HepG2 (cell line): ENCODE results near the gene CLN6. TPM values are rescaled to one million over a fixed set of nuclear protein-coding genes. Genes with fewer than 3 reads are reported as not detected.
A peak's percentile ranks its signal among the peaks of the same experiment; 100 is the strongest.
"Not testable (repeated sequence)": the region's sequence is repeated elsewhere in the genome, so short reads cannot be mapped to it uniquely, and the experiment has no call there.

Source experiments
- ATAC-seq: fragments of 200-7000 bp; cut with Tn5 transposase; 3 replicates; pipeline ENCODE4 v1.9.1; 2020; ENCODE audit warnings: mild to moderate bottlenecking, moderate library complexity
- BruUV-seq: library from RNA; stranded (reverse); fragments of 400-500 nt; replicated peaks from 2 replicates; lab custom pipeline; 2021; lab: Mats Ljungman, UMichigan
- CTCF ChIA-PET: fragments of 300-600 bp; formaldehyde crosslinking; extraction: SDS; loops from one replicate; lab custom pipeline; 2021; ENCODE audit warnings: low total read pairs, inconsistent platforms, low intra/inter-chr PET ratio; lab: Yijun Ruan, JAX
- POLR2A ChIA-PET: fragments of 350-600 bp; sonication (Branson Sonifier 250); formaldehyde crosslinking; loops from one replicate; lab custom pipeline; 2020; ENCODE audit warnings: antibody characterized with exemption, inconsistent platforms; lab: Yijun Ruan, JAX
- DNase-seq: peaks from one replicate; pipeline ENCODE4 v3.0.0-alpha.2; 2015; ENCODE audit warnings: low spot score
- FAIRE-seq: peaks from 3 replicates; lab custom pipeline; 2011; peaks lifted over from hg19 to GRCh38; lab: Jason Lieb, UNC
- H2AFZ ChIP-seq: one replicate; pipeline ENCODE4 v1.6.1; 2011; ENCODE audit warnings: low read length, inconsistent platforms
- H3K27ac ChIP-seq: fragments of 300-600 bp; 3 replicates; pipeline ENCODE4 v1.8.0; 2011; ENCODE audit warnings: mixed run types, mild to moderate bottlenecking, mixed read lengths, low read length, inconsistent platforms; ENCODE audit not compliant: insufficient read depth; ENCODE audit errors: extremely low read length
- H3K27me3 ChIP-seq, 2 experiments: fragments of 200-600 bp in 1 of 2; 2 replicates in 1 of 2; 3 replicates in 1 of 2; pipeline versions ENCODE4 v1.6.0 to v1.8.0; 2011; ENCODE audit warnings: low read length in 2 of 2, mild to moderate bottlenecking in 2 of 2, moderate library complexity in 2 of 2, inconsistent platforms in 1 of 2; ENCODE audit not compliant: insufficient read depth in 2 of 2, control insufficient read depth in 1 of 2
- H3K36me3 ChIP-seq, 2 experiments: fragments of 200-600 bp in 1 of 2; replicated peaks in 1 of 2; 2 replicates in 1 of 2; 3 replicates in 1 of 2; pipeline versions ENCODE4 v1.5.1 to v1.8.0; 2011; ENCODE audit warnings: low read length in 2 of 2, inconsistent platforms in 1 of 2; ENCODE audit not compliant: insufficient read depth in 2 of 2, control insufficient read depth in 1 of 2
- H3K4me1 ChIP-seq: 2 replicates; pipeline ENCODE4 v1.5.1; 2012; ENCODE audit warnings: low read length, inconsistent platforms; ENCODE audit not compliant: insufficient read depth
- H3K4me2 ChIP-seq: 2 replicates; pipeline ENCODE4 v1.6.0; 2011; ENCODE audit warnings: low read depth, low read length, inconsistent platforms
- H3K4me3 ChIP-seq, 3 experiments: fragments of 200-600 bp in 1 of 3; sonication (generic), shearing (Covaris generic) in 1 of 3; replicated peaks in 1 of 3; 2 replicates each; pipeline ENCODE4 v1.5.1; 2011 to 2016; ENCODE audit warnings: low read length in 3 of 3, inconsistent platforms in 2 of 3, low read depth in 2 of 3, mild to moderate bottlenecking in 2 of 3, control low read depth in 1 of 3, mixed read lengths in 1 of 3; ENCODE audit not compliant: insufficient read depth in 1 of 3
- H3K79me2 ChIP-seq: one replicate; pipeline ENCODE4 v1.6.1; 2011; ENCODE audit warnings: low read length, inconsistent platforms; ENCODE audit not compliant: insufficient read depth
- H3K9ac ChIP-seq: 2 replicates; pipeline ENCODE4 v1.6.0; 2011; ENCODE audit warnings: mild to moderate bottlenecking, low read depth, low read length, inconsistent platforms; ENCODE audit not compliant: insufficient read depth
- H3K9me3 ChIP-seq: 2 replicates; pipeline ENCODE4 v1.5.1; 2012; ENCODE audit warnings: mild to moderate bottlenecking, low read length
- H4K20me1 ChIP-seq: 2 replicates; pipeline ENCODE4 v1.6.0; 2011; ENCODE audit warnings: inconsistent platforms, mild to moderate bottlenecking, low read length, moderate library complexity; ENCODE audit not compliant: insufficient read depth
- ZNF121 ChIP-seq: sonication (generic); formaldehyde crosslinking; IDR thresholded peaks from 2 replicates; pipeline ENCODE4 v1.5.0; 2020; ENCODE audit warnings: mild to moderate bottlenecking, missing genetic modification reagents
- WGBS: methylation state at CpG from one replicate; pipeline ENCODE4 v1.1.6; 2017; ENCODE audit warnings: low lambda C conversion rate; 5-methylcytosine and 5-hydroxymethylcytosine counted together
- in situ Hi-C: cut with HindIII; loops from 2 replicates; pipeline ENCODE4 v1.10.0; 2017; ENCODE audit warnings: low pct_unique_long_range_greater_than_20kb; ENCODE audit not compliant: extremely low pct_ligation_motif_present
- intact Hi-C: fragments of 100-400 bp; cut with micrococcal nuclease; formaldehyde crosslinking; loops from one replicate; pipeline ENCODE4 v1.10.0; 2022; ENCODE audit not compliant: unreplicated experiment
- polyA plus RNA-seq, 8 experiments: library from polyadenylated mRNA; depleted of rRNA in 3 of 8; stranded (reverse) in 7 of 8; unstranded in 1 of 8; fragments of >200 nt; fragmentation: Illumina TruSeq in 4 of 8; extraction: Trizol in 4 of 8; gene quantifications; 2 replicates each; pipeline versions ENCODE4 v1.2.1 to v1.2.3, GENCODE V29; 2011 to 2016; ENCODE audit warnings: low read depth in 4 of 8, missing spikeins in 1 of 8, mixed read lengths in 1 of 8; ENCODE audit not compliant: insufficient read depth in 1 of 8
- total RNA-seq, 5 experiments: library from RNA; depleted of rRNA; stranded (reverse); fragments of >200 nt; fragmentation: Illumina TruSeq; extraction: Trizol; gene quantifications; 2 replicates each; pipeline ENCODE4 v1.2.3, GENCODE V29; 2016; ENCODE audit warnings: low read depth in 1 of 5
- TF ChIP-seq, protein P1 (sequence below): sonication (generic); formaldehyde crosslinking; IDR thresholded peaks from 2 replicates; pipeline ENCODE4 v1.5.1; 2020; ENCODE audit warnings: missing genetic modification reagents, mild to moderate bottlenecking, borderline replicate concordance
- TF ChIP-seq, protein P2 (sequence below): sonication (generic); formaldehyde crosslinking; conservative IDR thresholded peaks from 2 replicates; pipeline ENCODE4 v1.8.0; 2022; ENCODE audit warnings: mild to moderate bottlenecking, moderate library complexity, missing genetic modification reagents

CLN6 gene
- total and polyA plus RNA-seq, 2 of the 13 experiments (the other 11 are each of a cell fraction or from before 2014, with no cell fraction given) = 24.9 to 27.1 TPM

DNA sequence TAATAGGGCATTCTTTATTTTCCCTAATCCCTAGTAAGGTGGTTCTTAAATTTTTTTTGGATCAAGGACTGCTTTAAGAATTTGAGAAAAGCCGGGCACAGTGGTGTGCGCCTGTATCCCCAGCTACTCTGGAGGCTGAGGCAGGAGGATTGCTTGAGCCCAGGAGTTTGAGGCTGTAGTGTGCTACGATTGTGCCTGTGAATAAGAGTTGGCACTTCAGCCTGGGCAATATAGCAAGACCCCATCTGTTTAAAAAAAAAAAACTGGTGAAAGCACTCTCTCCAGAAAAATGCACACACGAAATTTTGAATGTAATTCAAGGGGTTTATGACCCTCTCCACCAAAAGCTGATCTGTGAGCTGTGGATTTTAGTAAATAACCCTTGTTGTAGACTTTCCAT lies 56.4 kb downstream of the CLN6 start:
- Histone ChIP-seq H3K27ac (no peak overlapping the region), H4K20me1 (no peaks in the 10 kb centered on the region), H3K79me2 (no peaks in the 10 kb centered on the region), H3K27me3 (no peaks in the 10 kb centered on the region; a peak in 1 of 5 replicates), H3K4me3 (no peak overlapping the region), H2AFZ (no peak overlapping the region), H3K9me3 (no peaks in the 10 kb centered on the region), H3K36me3 (peaks cover 9 to 49% of the 10 kb centered on the region in 2 experiments), H3K4me2 (no peak overlapping the region), H3K9ac (no peak overlapping the region), H3K4me1 (no peaks in the 10 kb centered on the region)
- DNase-seq (no peak), FAIRE-seq (no peak), ATAC-seq (no peak)
- TF ChIP-seq, protein P1, sequence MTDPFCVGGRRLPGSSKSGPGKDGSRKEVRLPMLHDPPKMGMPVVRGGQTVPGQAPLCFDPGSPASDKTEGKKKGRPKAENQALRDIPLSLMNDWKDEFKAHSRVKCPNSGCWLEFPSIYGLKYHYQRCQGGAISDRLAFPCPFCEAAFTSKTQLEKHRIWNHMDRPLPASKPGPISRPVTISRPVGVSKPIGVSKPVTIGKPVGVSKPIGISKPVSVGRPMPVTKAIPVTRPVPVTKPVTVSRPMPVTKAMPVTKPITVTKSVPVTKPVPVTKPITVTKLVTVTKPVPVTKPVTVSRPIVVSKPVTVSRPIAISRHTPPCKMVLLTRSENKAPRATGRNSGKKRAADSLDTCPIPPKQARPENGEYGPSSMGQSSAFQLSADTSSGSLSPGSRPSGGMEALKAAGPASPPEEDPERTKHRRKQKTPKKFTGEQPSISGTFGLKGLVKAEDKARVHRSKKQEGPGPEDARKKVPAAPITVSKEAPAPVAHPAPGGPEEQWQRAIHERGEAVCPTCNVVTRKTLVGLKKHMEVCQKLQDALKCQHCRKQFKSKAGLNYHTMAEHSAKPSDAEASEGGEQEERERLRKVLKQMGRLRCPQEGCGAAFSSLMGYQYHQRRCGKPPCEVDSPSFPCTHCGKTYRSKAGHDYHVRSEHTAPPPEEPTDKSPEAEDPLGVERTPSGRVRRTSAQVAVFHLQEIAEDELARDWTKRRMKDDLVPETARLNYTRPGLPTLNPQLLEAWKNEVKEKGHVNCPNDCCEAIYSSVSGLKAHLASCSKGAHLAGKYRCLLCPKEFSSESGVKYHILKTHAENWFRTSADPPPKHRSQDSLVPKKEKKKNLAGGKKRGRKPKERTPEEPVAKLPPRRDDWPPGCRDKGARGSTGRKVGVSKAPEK (CRISPR knock-in tag) = no peak
- TF ChIP-seq, protein P2, sequence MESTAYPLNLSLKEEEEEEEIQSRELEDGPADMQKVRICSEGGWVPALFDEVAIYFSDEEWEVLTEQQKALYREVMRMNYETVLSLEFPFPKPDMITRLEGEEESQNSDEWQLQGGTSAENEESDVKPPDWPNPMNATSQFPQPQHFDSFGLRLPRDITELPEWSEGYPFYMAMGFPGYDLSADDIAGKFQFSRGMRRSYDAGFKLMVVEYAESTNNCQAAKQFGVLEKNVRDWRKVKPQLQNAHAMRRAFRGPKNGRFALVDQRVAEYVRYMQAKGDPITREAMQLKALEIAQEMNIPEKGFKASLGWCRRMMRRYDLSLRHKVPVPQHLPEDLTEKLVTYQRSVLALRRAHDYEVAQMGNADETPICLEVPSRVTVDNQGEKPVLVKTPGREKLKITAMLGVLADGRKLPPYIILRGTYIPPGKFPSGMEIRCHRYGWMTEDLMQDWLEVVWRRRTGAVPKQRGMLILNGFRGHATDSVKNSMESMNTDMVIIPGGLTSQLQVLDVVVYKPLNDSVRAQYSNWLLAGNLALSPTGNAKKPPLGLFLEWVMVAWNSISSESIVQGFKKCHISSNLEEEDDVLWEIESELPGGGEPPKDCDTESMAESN (CRISPR knock-in tag) = no peak
- peak; percentile 61; the same call in 1 of the 2 replicates for TF ChIP-seq ZNF121
- intact Hi-C loops (no loop called here), in situ Hi-C loops (no loop called here)
- ChIA-PET POLR2A (no interaction called here), CTCF (no interaction called here)
- 93% methylated on average over 4 of the region's 4 CpGs for WGBS
- no TSS peak for BruUV-seq

GRCh38 chr15:68172037-68172436 lies 57.5 kb downstream of the CLN6 start:
- ATAC-seq, H3K27me3 ChIP-seq, BruUV-seq, CTCF ChIA-PET, in situ Hi-C loops, H3K4me2 ChIP-seq, H3K9ac ChIP-seq, FAIRE-seq, H3K79me2 ChIP-seq, H3K4me1 ChIP-seq, H3K9me3 ChIP-seq, DNase-seq, intact Hi-C loops, H2AFZ ChIP-seq, POLR2A ChIA-PET, H4K20me1 ChIP-seq, H3K27ac ChIP-seq, H3K4me3 ChIP-seq: not testable (repeated sequence)
- peaks cover 6 to 39% of the 10 kb centered on the region in 2 experiments; a peak in 4 of 5 replicates for H3K36me3 ChIP-seq
- 100% methylated on average over 2 of the region's 2 CpGs for WGBS
